Osteocyte (in vitro differentiated cells): Measurements from ENCODE around the gene BATF. TPM values are rescaled to one million over a fixed set of nuclear protein-coding genes. Genes with fewer than 3 reads are reported as not detected.
A peak's percentile ranks its signal among the peaks of the same experiment; 100 is the strongest.

Source experiments
- DNase-seq: peaks from one replicate; pipeline ENCODE4 v3.0.0; 2021; ENCODE audit warnings: mixed read lengths; ENCODE audit not compliant: unreplicated experiment; ENCODE audit errors: extremely low spot score
- H3K27ac Mint-ChIP-seq: one replicate; pipeline ENCODE4 v1.8.0; 2021; ENCODE audit warnings: mild to moderate bottlenecking, mixed read lengths; ENCODE audit not compliant: unreplicated experiment
- H3K27me3 Mint-ChIP-seq: one replicate; pipeline ENCODE4 v1.8.0; 2021; ENCODE audit warnings: mixed read lengths; ENCODE audit not compliant: unreplicated experiment
- H3K36me3 Mint-ChIP-seq: one replicate; pipeline ENCODE4 v1.8.0; 2021; ENCODE audit warnings: mixed read lengths; ENCODE audit not compliant: unreplicated experiment
- H3K4me1 Mint-ChIP-seq: one replicate; pipeline ENCODE4 v1.8.0; 2021; ENCODE audit warnings: mixed read lengths; ENCODE audit not compliant: unreplicated experiment
- H3K4me3 Mint-ChIP-seq: one replicate; pipeline ENCODE4 v1.8.0; 2021; ENCODE audit warnings: mild to moderate bottlenecking, moderate library complexity, mixed read lengths; ENCODE audit not compliant: unreplicated experiment
- H3K9me3 Mint-ChIP-seq: one replicate; pipeline ENCODE4 v1.8.0; 2021; ENCODE audit warnings: mixed read lengths; ENCODE audit not compliant: unreplicated experiment
- total RNA-seq: library from RNA; stranded (reverse); gene quantifications from 2 replicates; pipeline ENCODE4 v1.2.1, GENCODE V29; 2021
- TF ChIP-seq, protein P1 (sequence below): fragments of 200-600 bp; sonication (generic); IDR thresholded peaks from 2 replicates; pipeline ENCODE4 v1.5.0; 2021; ENCODE audit warnings: antibody characterized with exemption, mild to moderate bottlenecking, moderate library complexity

BATF gene
- total RNA-seq, 1 donor from 2014 or later: not detected

DNA sequence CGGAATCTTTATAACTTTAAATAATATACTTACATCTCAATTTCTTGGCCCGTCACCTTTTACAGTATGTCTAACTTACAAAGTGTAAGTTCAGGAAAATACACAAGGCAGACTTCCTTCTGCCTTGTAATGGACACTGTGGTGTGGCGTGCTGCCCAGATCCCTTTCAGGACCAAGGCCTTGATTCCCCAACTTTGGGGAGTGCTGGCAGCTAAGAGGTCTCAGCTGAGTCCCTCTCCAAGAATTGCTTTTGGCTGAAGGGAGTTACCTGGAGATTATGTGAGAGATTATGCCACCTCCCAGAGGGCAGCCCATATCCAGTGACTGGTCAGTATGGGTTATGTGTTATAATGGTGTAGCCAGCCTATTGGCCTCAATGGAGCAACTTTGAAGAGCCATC lies 21.2 kb upstream of the BATF start:
- peak; percentile 36 for DNase-seq
- TF ChIP-seq, protein P1, sequence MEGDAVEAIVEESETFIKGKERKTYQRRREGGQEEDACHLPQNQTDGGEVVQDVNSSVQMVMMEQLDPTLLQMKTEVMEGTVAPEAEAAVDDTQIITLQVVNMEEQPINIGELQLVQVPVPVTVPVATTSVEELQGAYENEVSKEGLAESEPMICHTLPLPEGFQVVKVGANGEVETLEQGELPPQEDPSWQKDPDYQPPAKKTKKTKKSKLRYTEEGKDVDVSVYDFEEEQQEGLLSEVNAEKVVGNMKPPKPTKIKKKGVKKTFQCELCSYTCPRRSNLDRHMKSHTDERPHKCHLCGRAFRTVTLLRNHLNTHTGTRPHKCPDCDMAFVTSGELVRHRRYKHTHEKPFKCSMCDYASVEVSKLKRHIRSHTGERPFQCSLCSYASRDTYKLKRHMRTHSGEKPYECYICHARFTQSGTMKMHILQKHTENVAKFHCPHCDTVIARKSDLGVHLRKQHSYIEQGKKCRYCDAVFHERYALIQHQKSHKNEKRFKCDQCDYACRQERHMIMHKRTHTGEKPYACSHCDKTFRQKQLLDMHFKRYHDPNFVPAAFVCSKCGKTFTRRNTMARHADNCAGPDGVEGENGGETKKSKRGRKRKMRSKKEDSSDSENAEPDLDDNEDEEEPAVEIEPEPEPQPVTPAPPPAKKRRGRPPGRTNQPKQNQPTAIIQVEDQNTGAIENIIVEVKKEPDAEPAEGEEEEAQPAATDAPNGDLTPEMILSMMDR: no peak
- Mint-ChIP-seq H3K27me3 (peaks cover 16% of the 10 kb centered on the region), H3K9me3 (peaks cover 5% of the 10 kb centered on the region), H3K4me1 (no peaks in the 10 kb centered on the region), H3K4me3 (no peak overlapping the region), H3K27ac (no peak overlapping the region), H3K36me3 (no peaks in the 10 kb centered on the region)

DNA sequence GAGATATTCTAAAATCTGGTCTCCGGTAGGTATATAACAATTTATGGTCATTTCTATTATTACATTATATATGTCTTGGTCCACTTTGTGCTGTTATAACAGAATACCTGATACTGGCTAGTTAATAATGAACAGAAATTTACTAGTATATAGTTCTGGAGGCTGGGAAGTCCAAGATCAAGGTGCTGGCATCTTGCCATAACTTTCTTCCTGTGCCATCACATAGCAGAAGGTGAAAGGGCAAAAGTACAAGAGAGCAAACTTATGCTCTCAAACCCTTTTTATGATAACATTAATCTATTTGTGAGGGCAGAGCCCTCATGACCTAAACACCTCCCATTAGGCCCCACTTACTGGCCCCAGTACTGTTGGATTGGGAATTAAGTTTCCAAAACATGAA lies 17.9 kb upstream of the BATF start:
- Mint-ChIP-seq H3K9me3 (peaks cover 13% of the 10 kb centered on the region), H3K4me3 (no peak overlapping the region), H3K27me3 (peaks cover 18% of the 10 kb centered on the region), H3K36me3 (no peaks in the 10 kb centered on the region), H3K27ac (no peak overlapping the region), H3K4me1 (no peaks in the 10 kb centered on the region)
- peak; percentile 11 for DNase-seq
- TF ChIP-seq, protein P1: no peak

GRCh38 chr14:75506930-75507329 lies 15.3 kb upstream of the BATF start:
- TF ChIP-seq, protein P1: no peak
- H3K4me3 Mint-ChIP-seq: no peak overlapping the region
- no peaks in the 10 kb centered on the region for H3K4me1 Mint-ChIP-seq
- no peaks in the 10 kb centered on the region for H3K36me3 Mint-ChIP-seq
- peaks cover 27% of the 10 kb centered on the region for H3K27me3 Mint-ChIP-seq
- peaks cover 26% of the 10 kb centered on the region for H3K9me3 Mint-ChIP-seq
- no peak overlapping the region for H3K27ac Mint-ChIP-seq
- no peak for DNase-seq

GRCh38 chr14:75510547-75510946 lies 11.7 kb upstream of the BATF start:
- Mint-ChIP-seq H3K36me3 (no peaks in the 10 kb centered on the region), H3K9me3 (peaks cover 26% of the 10 kb centered on the region), H3K4me1 (peaks cover 4% of the 10 kb centered on the region), H3K4me3 (no peak overlapping the region), H3K27me3 (peaks cover 25% of the 10 kb centered on the region), H3K27ac (no peak overlapping the region)
- no peak for DNase-seq
- TF ChIP-seq, protein P1: no peak

GRCh38 chr14:75511201-75511600 lies 11.1 kb upstream of the BATF start:
- TF ChIP-seq, protein P1: no peak
- DNase-seq: no peak
- H3K27ac Mint-ChIP-seq: no peak overlapping the region
- peaks cover 21% of the 10 kb centered on the region for H3K9me3 Mint-ChIP-seq
- peaks cover 4% of the 10 kb centered on the region for H3K4me1 Mint-ChIP-seq
- H3K4me3 Mint-ChIP-seq: no peak overlapping the region
- H3K27me3 Mint-ChIP-seq: peaks cover 32% of the 10 kb centered on the region
- no peaks in the 10 kb centered on the region for H3K36me3 Mint-ChIP-seq
